SIG-M5 treated with dmso at 0.1 percent for 504 hours (cell line): ENCODE data around the gene WDR54.
"Not testable (repeated sequence)": the region's sequence is repeated elsewhere in the genome, so short reads cannot be mapped to it uniquely, and the experiment has no call there.

Experiments used
- DNase-seq: peaks from one replicate; lab custom pipeline; 2025; ENCODE audit not compliant: unreplicated experiment; lab: John Stamatoyannopoulos, UW

WDR54 gene

GRCh38 chr2:74428675-74429074 is 7.1 kb downstream of the WDR54 start:
- no peak for DNase-seq

- DNase-seq = no peak
Observed at GRCh38 chr2:74429487-74430451, 8.2 kb downstream of the WDR54 start.

- no peak for DNase-seq
Observed at GRCh38 chr2:74430502-74430901, 9.0 kb downstream of the WDR54 start.

GRCh38 chr2:74436111-74436805 is 14.7 kb downstream of the WDR54 start:
- DNase-seq = no peak

GRCh38 chr2:74436848-74437695 is 15.5 kb downstream of the WDR54 start:
- no peak for DNase-seq

GRCh38 chr2:74438248-74438647 is 16.7 kb downstream of the WDR54 start:
- no peak for DNase-seq

GRCh38 chr2:74439373-74439772 is 17.8 kb downstream of the WDR54 start:
- no peak for DNase-seq

GRCh38 chr2:74439803-74440377 is 18.4 kb downstream of the WDR54 start:
- no peak for DNase-seq

- peak; percentile 24 for DNase-seq
Observed at GRCh38 chr2:74440378-74441169, 19.0 kb downstream of the WDR54 start.

- DNase-seq = no peak
Observed at GRCh38 chr2:74441170-74441689, 19.7 kb downstream of the WDR54 start.

- no peak for DNase-seq
Observed at GRCh38 chr2:74441690-74442482, 20.4 kb downstream of the WDR54 start, which contains the start of gene RTKN. RTKN (minus strand) TSS chr2:74441937; CDS start chr2:74441816, 121 bp downstream.

GRCh38 chr2:74442483-74443297 is 21.2 kb downstream of the WDR54 start:
- not testable (repeated sequence) for DNase-seq

GRCh38 chr2:74444498-74445318 is 23.2 kb downstream of the WDR54 start:
- DNase-seq = no peak

GRCh38 chr2:74447230-74447999 is 25.9 kb downstream of the WDR54 start:
- DNase-seq = no peak

GRCh38 chr2:74448771-74449170 is 27.2 kb downstream of the WDR54 start:
- no peak for DNase-seq

GRCh38 chr2:74450570-74451190 is 29.1 kb downstream of the WDR54 start:
- no peak for DNase-seq
